ENCODE results near the gene MBIP. TPM values are rescaled to one million over a fixed set of nuclear protein-coding genes. Genes with fewer than 3 reads are reported as not detected.

Gene MBIP
- total and polyA plus RNA-seq, 5 donors from 2014 or later = 19.2 to 42.2 (median 23.8) TPM

GRCh38 chr14:36313206-36313605, 7.2 kb downstream of the MBIP start:
- Histone ChIP-seq H3K27ac (ENCODE audit: insufficient read depth, low read length, poor library complexity, severe bottlenecking) (no peak overlapping the region), H3K27me3 (ENCODE audit: control insufficient read depth, insufficient read depth, low read length) (no peaks in the 10 kb centered on the region), H3K9me3 (ENCODE audit: control insufficient read depth in 2 of 2, low read length in 2 of 2) (no peaks in the 10 kb centered on the region), H3K36me3 (ENCODE audit: control insufficient read depth, insufficient read depth, low read length) (peaks cover 50% of the 10 kb centered on the region), H3K4me3 (ENCODE audit: low read depth, low read length) (no peak overlapping the region), H3K4me1 (ENCODE audit: control insufficient read depth, insufficient read depth, low read length, poor library complexity, severe bottlenecking) (peaks cover 6% of the 10 kb centered on the region)
- peak overlapping the region in 1 of 3 donors; percentile 32 for H3K27ac Mint-ChIP-seq
- H3K4me3 Mint-ChIP-seq = peak overlapping the region in 1 of 4 donors; percentile 10
- peaks cover 30 to 39% (median 34%) of the 10 kb centered on the region in 4 donors for H3K4me1 Mint-ChIP-seq
- no peak for ATAC-seq (ENCODE audit: low read depth in 2 of 2)
- H3K36me3 Mint-ChIP-seq = peaks cover 28% of the 10 kb centered on the region
- no peaks in the 10 kb centered on the region for H3K9me3 Mint-ChIP-seq
- no peak for DNase-seq
- no peaks in the 10 kb centered on the region for H3K27me3 Mint-ChIP-seq

- no peaks in the 10 kb centered on the region for H3K4me1 ChIP-seq (ENCODE audit: control insufficient read depth, insufficient read depth, low read length, poor library complexity, severe bottlenecking)
- H3K9me3 Mint-ChIP-seq = no peaks in the 10 kb centered on the region
- H3K36me3 ChIP-seq (ENCODE audit: control insufficient read depth, insufficient read depth, low read length) = peaks cover 78% of the 10 kb centered on the region
- H3K9me3 ChIP-seq (ENCODE audit: control insufficient read depth in 2 of 2, low read length in 2 of 2) = no peaks in the 10 kb centered on the region
- no peak overlapping the region for H3K4me3 Mint-ChIP-seq
- no peak overlapping the region for H3K27ac Mint-ChIP-seq
- DNase-seq (no peak), ATAC-seq (ENCODE audit: low read depth in 2 of 2) (no peak)
- H3K4me1 Mint-ChIP-seq = peaks cover 0 to 11% (median 9%) of the 10 kb centered on the region in 4 donors
- H3K27me3 ChIP-seq (ENCODE audit: control insufficient read depth, insufficient read depth, low read length) = no peaks in the 10 kb centered on the region
- no peak overlapping the region for H3K4me3 ChIP-seq (ENCODE audit: low read depth, low read length)
- H3K27me3 Mint-ChIP-seq = no peaks in the 10 kb centered on the region
- peaks cover 59% of the 10 kb centered on the region for H3K36me3 Mint-ChIP-seq
- H3K27ac ChIP-seq (ENCODE audit: insufficient read depth, low read length, poor library complexity, severe bottlenecking) = no peak overlapping the region
Observed at GRCh38 chr14:36306836-36307235, 13.6 kb downstream of the MBIP start.

DNA sequence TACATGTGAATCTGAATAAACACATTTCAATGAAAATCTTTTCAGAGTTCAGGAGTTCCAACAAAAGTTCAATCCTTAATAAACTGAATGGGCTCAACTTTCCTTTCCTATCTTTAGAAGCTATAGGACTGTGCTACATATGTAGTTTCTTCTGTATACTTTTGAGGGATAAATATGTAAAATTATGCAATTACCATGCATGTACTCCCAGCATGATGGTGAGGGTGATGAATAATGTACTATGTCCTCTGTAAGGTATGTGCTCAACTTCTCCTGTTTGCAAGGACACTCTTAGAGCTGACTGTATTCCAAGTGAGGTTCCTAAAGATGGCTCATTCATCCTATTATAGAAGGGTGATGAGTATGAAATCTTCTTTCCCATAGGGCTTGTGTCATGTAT, 15.5 kb downstream of the MBIP start:
- no peaks in the 10 kb centered on the region for H3K27me3 Mint-ChIP-seq
- no peak overlapping the region for H3K4me3 Mint-ChIP-seq
- ATAC-seq (ENCODE audit: low read depth in 2 of 2) (no peak), DNase-seq (no peak)
- peaks cover 48% of the 10 kb centered on the region for H3K36me3 Mint-ChIP-seq
- no peaks in the 10 kb centered on the region for H3K4me1 ChIP-seq (ENCODE audit: control insufficient read depth, insufficient read depth, low read length, poor library complexity, severe bottlenecking)
- no peaks in the 10 kb centered on the region for H3K9me3 Mint-ChIP-seq
- H3K4me3 ChIP-seq (ENCODE audit: low read depth, low read length) = no peak overlapping the region
- peaks cover 71% of the 10 kb centered on the region for H3K36me3 ChIP-seq (ENCODE audit: control insufficient read depth, insufficient read depth, low read length)
- H3K9me3 ChIP-seq (ENCODE audit: control insufficient read depth in 2 of 2, low read length in 2 of 2) = no peaks in the 10 kb centered on the region
- H3K4me1 Mint-ChIP-seq = peaks cover 0 to 4% (median 0%) of the 10 kb centered on the region in 4 donors
- H3K27ac ChIP-seq (ENCODE audit: insufficient read depth, low read length, poor library complexity, severe bottlenecking) = no peak overlapping the region
- H3K27ac Mint-ChIP-seq = no peak overlapping the region
- no peaks in the 10 kb centered on the region for H3K27me3 ChIP-seq (ENCODE audit: control insufficient read depth, insufficient read depth, low read length)

DNA sequence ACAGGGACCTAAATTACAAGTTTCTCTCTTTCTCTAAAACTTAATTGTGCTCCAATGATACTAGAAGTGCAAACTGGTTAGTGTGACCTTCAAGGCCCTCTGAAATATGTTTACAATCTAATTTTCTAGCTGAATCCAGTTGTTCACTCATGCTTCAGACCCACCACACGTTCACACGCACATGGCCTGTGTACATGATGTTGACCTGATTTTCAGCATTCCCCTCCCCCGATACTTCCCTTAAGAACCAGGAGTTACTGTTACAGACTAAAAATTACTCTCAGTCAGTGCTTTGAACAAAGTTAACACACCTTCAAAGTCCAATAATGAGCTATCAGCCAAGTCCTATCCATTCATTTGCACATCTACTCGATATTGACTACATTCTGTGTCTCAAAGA, 16.5 kb downstream of the MBIP start:
- H3K9me3 ChIP-seq (ENCODE audit: control insufficient read depth in 2 of 2, low read length in 2 of 2) = no peaks in the 10 kb centered on the region
- DNase-seq = no peak
- H3K27me3 ChIP-seq (ENCODE audit: control insufficient read depth, insufficient read depth, low read length) = no peaks in the 10 kb centered on the region
- Mint-ChIP-seq H3K27me3 (no peaks in the 10 kb centered on the region), H3K4me3 (no peak overlapping the region), H3K9me3 (no peaks in the 10 kb centered on the region), H3K27ac (no peak overlapping the region), H3K36me3 (peaks cover 45% of the 10 kb centered on the region), H3K4me1 (peaks cover 0 to 4% (median 0%) of the 10 kb centered on the region in 4 donors)
- no peaks in the 10 kb centered on the region for H3K4me1 ChIP-seq (ENCODE audit: control insufficient read depth, insufficient read depth, low read length, poor library complexity, severe bottlenecking)
- no peak overlapping the region for H3K27ac ChIP-seq (ENCODE audit: insufficient read depth, low read length, poor library complexity, severe bottlenecking)
- H3K4me3 ChIP-seq (ENCODE audit: low read depth, low read length) = no peak overlapping the region
- ATAC-seq (ENCODE audit: low read depth in 2 of 2) = no peak
- peaks cover 68% of the 10 kb centered on the region for H3K36me3 ChIP-seq (ENCODE audit: control insufficient read depth, insufficient read depth, low read length)

GRCh38 chr14:36302823-36303222, 17.6 kb downstream of the MBIP start:
- peaks cover 69% of the 10 kb centered on the region for H3K36me3 ChIP-seq (ENCODE audit: control insufficient read depth, insufficient read depth, low read length)

DNA sequence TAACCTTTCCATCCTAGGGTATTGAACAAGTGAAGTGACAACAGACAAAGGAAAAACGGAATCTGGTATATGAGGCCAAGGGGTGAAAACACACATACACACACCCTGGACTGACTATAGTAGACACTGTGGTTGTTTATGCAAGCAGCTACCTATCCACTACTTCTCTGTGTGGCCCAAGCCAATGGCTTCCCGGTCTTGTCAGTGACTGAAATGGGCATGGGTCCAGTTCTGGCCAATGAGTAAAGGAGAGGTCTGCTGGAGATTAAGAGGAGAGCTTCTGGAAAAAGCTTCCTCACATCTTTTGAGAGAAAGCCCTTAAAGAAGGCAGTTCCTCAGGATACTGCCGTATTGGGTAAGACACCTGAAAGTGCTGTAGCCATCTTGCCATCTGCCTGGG, 19.3 kb downstream of the MBIP start:
- Mint-ChIP-seq H3K27ac (peak overlapping the region in 1 of 3 donors; percentile 14), H3K27me3 (no peaks in the 10 kb centered on the region)
- DNase-seq = no peak

More at GRCh38 chr14:36302823-36303222, 17.6 kb downstream of the MBIP start:
- H3K27me3 Mint-ChIP-seq = no peaks in the 10 kb centered on the region
- no peaks in the 10 kb centered on the region for H3K27me3 ChIP-seq (ENCODE audit: control insufficient read depth, insufficient read depth, low read length)
- no peak for DNase-seq
- H3K4me1 Mint-ChIP-seq = peaks cover 0 to 4% (median 0%) of the 10 kb centered on the region in 4 donors
- H3K9me3 Mint-ChIP-seq = no peaks in the 10 kb centered on the region
- H3K4me3 ChIP-seq (ENCODE audit: low read depth, low read length) = no peak overlapping the region
- no peak for ATAC-seq (ENCODE audit: low read depth in 2 of 2)
- no peak overlapping the region for H3K4me3 Mint-ChIP-seq
- H3K27ac Mint-ChIP-seq = no peak overlapping the region
- no peaks in the 10 kb centered on the region for H3K9me3 ChIP-seq (ENCODE audit: control insufficient read depth in 2 of 2, low read length in 2 of 2)
- peaks cover 46% of the 10 kb centered on the region for H3K36me3 Mint-ChIP-seq
- no peak overlapping the region for H3K27ac ChIP-seq (ENCODE audit: insufficient read depth, low read length, poor library complexity, severe bottlenecking)
- H3K4me1 ChIP-seq (ENCODE audit: control insufficient read depth, insufficient read depth, low read length, poor library complexity, severe bottlenecking) = no peaks in the 10 kb centered on the region

GRCh38 chr14:36300337-36300736, 20.1 kb downstream of the MBIP start:
- Histone ChIP-seq H3K27ac (ENCODE audit: insufficient read depth, low read length, poor library complexity, severe bottlenecking) (no peak overlapping the region), H3K27me3 (ENCODE audit: control insufficient read depth, insufficient read depth, low read length) (no peaks in the 10 kb centered on the region), H3K4me3 (ENCODE audit: low read depth, low read length) (no peak overlapping the region), H3K36me3 (ENCODE audit: control insufficient read depth, insufficient read depth, low read length) (peaks cover 62% of the 10 kb centered on the region), H3K9me3 (ENCODE audit: control insufficient read depth in 2 of 2, low read length in 2 of 2) (no peaks in the 10 kb centered on the region), H3K4me1 (ENCODE audit: control insufficient read depth, insufficient read depth, low read length, poor library complexity, severe bottlenecking) (no peaks in the 10 kb centered on the region)
- no peak for ATAC-seq (ENCODE audit: low read depth in 2 of 2)
- Mint-ChIP-seq H3K4me3 (no peak overlapping the region), H3K36me3 (peaks cover 38% of the 10 kb centered on the region), H3K9me3 (no peaks in the 10 kb centered on the region), H3K4me1 (peaks cover 0 to 2% (median 0%) of the 10 kb centered on the region in 4 donors), H3K27ac (no peak overlapping the region), H3K27me3 (no peaks in the 10 kb centered on the region)
- DNase-seq = no peak

More for the DNA sequence above, 19.3 kb downstream of the MBIP start:
- Mint-ChIP-seq H3K9me3 (no peaks in the 10 kb centered on the region), H3K4me1 (peaks cover 0 to 4% (median 0%) of the 10 kb centered on the region in 4 donors), H3K36me3 (peaks cover 45% of the 10 kb centered on the region), H3K4me3 (no peak overlapping the region)
- Histone ChIP-seq H3K4me3 (ENCODE audit: low read depth, low read length) (no peak overlapping the region), H3K4me1 (ENCODE audit: control insufficient read depth, insufficient read depth, low read length, poor library complexity, severe bottlenecking) (no peaks in the 10 kb centered on the region), H3K36me3 (ENCODE audit: control insufficient read depth, insufficient read depth, low read length) (peaks cover 69% of the 10 kb centered on the region), H3K27ac (ENCODE audit: insufficient read depth, low read length, poor library complexity, severe bottlenecking) (no peak overlapping the region), H3K27me3 (ENCODE audit: control insufficient read depth, insufficient read depth, low read length) (no peaks in the 10 kb centered on the region), H3K9me3 (ENCODE audit: control insufficient read depth in 2 of 2, low read length in 2 of 2) (no peaks in the 10 kb centered on the region)
- ATAC-seq (ENCODE audit: low read depth in 2 of 2) = no peak

All from CD4-positive, CD25-positive, alpha-beta regulatory T cell (primary cell).